HG02938 (cell line): ENCODE data around the gene YRDC.
A peak's percentile ranks its signal among the peaks of the same experiment; 100 is the strongest.

Experiments
- ATAC-seq: cut with Tn5 transposase; IDR thresholded peaks from one replicate; pipeline ENCODE4 v1.9.1; 2021; ENCODE audit warnings: mild to moderate bottlenecking, moderate library complexity; ENCODE audit not compliant: unreplicated experiment

Gene YRDC

GRCh38 chr1:37822906-37823815, 15.2 kb upstream of the YRDC start:
- no peak for ATAC-seq

- ATAC-seq = no peak
Measured at GRCh38 chr1:37821481-37821880, 13.5 kb upstream of the YRDC start.

- ATAC-seq = no peak
Measured at GRCh38 chr1:37817481-37817880, 9.5 kb upstream of the YRDC start.

GRCh38 chr1:37814252-37814651, 6.2 kb upstream of the YRDC start:
- ATAC-seq = no peak

- no peak for ATAC-seq
Measured at GRCh38 chr1:37813529-37814145, 5.6 kb upstream of the YRDC start.

GRCh38 chr1:37811027-37811655, 3.1 kb upstream of the YRDC start:
- no peak for ATAC-seq

GRCh38 chr1:37809942-37810341, 1.9 kb upstream of the YRDC start:
- no peak for ATAC-seq

- peak; percentile 32 for ATAC-seq
Measured at GRCh38 chr1:37808369-37809319, 636 bp upstream of the YRDC start.

- ATAC-seq = no peak
Measured at GRCh38 chr1:37807220-37807554, 821 bp downstream of the YRDC start.

- ATAC-seq = no peak
Measured at GRCh38 chr1:37802439-37802838, 5.6 kb downstream of the YRDC start.

GRCh38 chr1:37797750-37798345, 10.2 kb downstream of the YRDC start:
- ATAC-seq = no peak

- ATAC-seq = no peak
Measured at GRCh38 chr1:37795340-37796125, 12.5 kb downstream of the YRDC start.

- ATAC-seq = no peak
Measured at GRCh38 chr1:37794372-37795339, 13.4 kb downstream of the YRDC start.

- ATAC-seq = no peak
Measured at GRCh38 chr1:37793773-37794371, 14.1 kb downstream of the YRDC start, which contains the start of gene MANEAL. TSS of gene MANEAL (plus strand) at chr1:37793847. CDS start at chr1:37794183, 336 bp downstream.

- no peak for ATAC-seq
Measured at GRCh38 chr1:37792943-37793686, 14.9 kb downstream of the YRDC start.

- ATAC-seq = no peak
Measured at GRCh38 chr1:37782491-37782890, 25.5 kb downstream of the YRDC start.

- ATAC-seq = no peak
Measured at GRCh38 chr1:37778654-37779053, 29.4 kb downstream of the YRDC start.
